ENCODE results near the gene MTERF1.
"Not testable (repeated sequence)": the region's sequence is repeated elsewhere in the genome, so short reads cannot be mapped to it uniquely, and the experiment has no call there.

The MTERF1 gene

GRCh38 chr7:91883676-91884362, 3.3 kb upstream of the MTERF1 start:
- no peak for DNase-seq (ENCODE audit: low read depth)

- DNase-seq (ENCODE audit: low read depth), result no peak
Observed at GRCh38 chr7:91880016-91880412, 488 bp downstream of the MTERF1 start.

- no peak for DNase-seq (ENCODE audit: low read depth)
Observed at GRCh38 chr7:91876391-91877133, 3.9 kb downstream of the MTERF1 start.

- no peak for DNase-seq (ENCODE audit: low read depth)
Observed at GRCh38 chr7:91875851-91876250, 4.7 kb downstream of the MTERF1 start.

- no peak for DNase-seq (ENCODE audit: low read depth)
Observed at GRCh38 chr7:91872928-91873327, 7.6 kb downstream of the MTERF1 start.

- no peak for DNase-seq (ENCODE audit: low read depth)
Observed at GRCh38 chr7:91872069-91872468, 8.4 kb downstream of the MTERF1 start.

- no peak for DNase-seq (ENCODE audit: low read depth)
Observed at GRCh38 chr7:91869661-91870060, 10.8 kb downstream of the MTERF1 start.

- no peak for DNase-seq (ENCODE audit: low read depth)
Observed at GRCh38 chr7:91866599-91867148, 13.8 kb downstream of the MTERF1 start.

- DNase-seq (ENCODE audit: low read depth), result no peak
Observed at GRCh38 chr7:91865511-91865910, 15.0 kb downstream of the MTERF1 start.

- DNase-seq (ENCODE audit: low read depth), result not testable (repeated sequence)
Observed at GRCh38 chr7:91864604-91865003, 15.9 kb downstream of the MTERF1 start.

GRCh38 chr7:91864070-91864469, 16.4 kb downstream of the MTERF1 start:
- DNase-seq (ENCODE audit: low read depth), result no peak

GRCh38 chr7:91852263-91852741, 28.2 kb downstream of the MTERF1 start:
- DNase-seq (ENCODE audit: low read depth), result no peak

- DNase-seq (ENCODE audit: low read depth), result no peak
Observed at GRCh38 chr7:91850455-91850854, 30.0 kb downstream of the MTERF1 start.

- no peak for DNase-seq (ENCODE audit: low read depth)
Observed at GRCh38 chr7:91847876-91848588, 32.5 kb downstream of the MTERF1 start.

- DNase-seq (ENCODE audit: low read depth), result no peak
Observed at GRCh38 chr7:91847231-91847630, 33.3 kb downstream of the MTERF1 start.

- DNase-seq (ENCODE audit: low read depth), result no peak
Observed at GRCh38 chr7:91846436-91846835, 34.1 kb downstream of the MTERF1 start.

GRCh38 chr7:91843831-91844230, 36.7 kb downstream of the MTERF1 start:
- DNase-seq (ENCODE audit: low read depth), result no peak

- DNase-seq (ENCODE audit: low read depth), result no peak
Observed at GRCh38 chr7:91838439-91838838, 42.1 kb downstream of the MTERF1 start.

- no peak for DNase-seq (ENCODE audit: low read depth)
Observed at GRCh38 chr7:91837397-91838070, 43.0 kb downstream of the MTERF1 start.

GRCh38 chr7:91835826-91836368, 44.6 kb downstream of the MTERF1 start:
- no peak for DNase-seq (ENCODE audit: low read depth)

GRCh38 chr7:91835091-91835825, 45.2 kb downstream of the MTERF1 start:
- no peak for DNase-seq (ENCODE audit: low read depth)
